Measurements from ENCODE around the gene RHOB.
"Not testable (repeated sequence)": the region's sequence is repeated elsewhere in the genome, so short reads cannot be mapped to it uniquely, and the experiment has no call there.

Gene RHOB

GRCh38 chr2:20422402-20423271, 24.2 kb upstream of the RHOB start:
- no peak for DNase-seq

DNA sequence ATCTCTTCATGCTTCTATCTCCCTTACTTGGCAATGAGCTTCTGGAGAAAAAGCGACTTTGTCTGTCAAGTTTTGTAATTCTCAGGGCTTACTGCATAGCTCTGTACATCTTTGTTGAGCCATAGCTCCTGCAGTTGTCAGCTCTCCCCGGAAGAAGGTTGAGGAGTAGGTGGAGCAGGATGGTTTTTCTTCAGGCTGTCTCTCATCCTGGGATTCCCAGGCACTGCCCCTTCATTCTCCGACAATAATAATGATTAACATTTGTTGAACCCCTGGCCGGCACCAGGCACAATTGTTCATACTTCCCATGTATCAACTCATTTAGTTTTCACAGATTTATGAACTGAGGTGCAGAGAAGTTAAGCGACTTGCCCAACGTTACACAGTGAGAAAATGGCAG, 23.5 kb upstream of the RHOB start:
- no peak for DNase-seq

DNA sequence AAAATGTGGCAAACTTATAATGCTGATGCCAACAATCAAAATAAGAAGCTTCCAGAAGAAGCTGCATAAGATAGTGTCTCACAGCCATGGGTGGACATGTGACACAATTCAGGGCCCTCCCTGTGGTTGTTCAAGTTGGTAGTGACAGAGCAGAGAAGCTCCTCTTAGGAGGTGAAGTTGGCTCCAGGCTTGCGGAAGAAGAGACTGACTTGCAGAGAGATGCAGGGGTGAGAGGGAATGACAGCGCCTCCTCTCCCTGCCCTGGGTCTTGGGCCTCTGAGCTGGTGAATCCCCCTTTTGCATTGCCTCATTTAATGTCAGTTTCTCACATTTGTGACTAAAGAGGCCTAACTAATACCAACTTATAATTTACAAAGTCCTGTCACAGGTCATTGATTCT, 23.0 kb upstream of the RHOB start:
- DNase-seq: no peak

DNA sequence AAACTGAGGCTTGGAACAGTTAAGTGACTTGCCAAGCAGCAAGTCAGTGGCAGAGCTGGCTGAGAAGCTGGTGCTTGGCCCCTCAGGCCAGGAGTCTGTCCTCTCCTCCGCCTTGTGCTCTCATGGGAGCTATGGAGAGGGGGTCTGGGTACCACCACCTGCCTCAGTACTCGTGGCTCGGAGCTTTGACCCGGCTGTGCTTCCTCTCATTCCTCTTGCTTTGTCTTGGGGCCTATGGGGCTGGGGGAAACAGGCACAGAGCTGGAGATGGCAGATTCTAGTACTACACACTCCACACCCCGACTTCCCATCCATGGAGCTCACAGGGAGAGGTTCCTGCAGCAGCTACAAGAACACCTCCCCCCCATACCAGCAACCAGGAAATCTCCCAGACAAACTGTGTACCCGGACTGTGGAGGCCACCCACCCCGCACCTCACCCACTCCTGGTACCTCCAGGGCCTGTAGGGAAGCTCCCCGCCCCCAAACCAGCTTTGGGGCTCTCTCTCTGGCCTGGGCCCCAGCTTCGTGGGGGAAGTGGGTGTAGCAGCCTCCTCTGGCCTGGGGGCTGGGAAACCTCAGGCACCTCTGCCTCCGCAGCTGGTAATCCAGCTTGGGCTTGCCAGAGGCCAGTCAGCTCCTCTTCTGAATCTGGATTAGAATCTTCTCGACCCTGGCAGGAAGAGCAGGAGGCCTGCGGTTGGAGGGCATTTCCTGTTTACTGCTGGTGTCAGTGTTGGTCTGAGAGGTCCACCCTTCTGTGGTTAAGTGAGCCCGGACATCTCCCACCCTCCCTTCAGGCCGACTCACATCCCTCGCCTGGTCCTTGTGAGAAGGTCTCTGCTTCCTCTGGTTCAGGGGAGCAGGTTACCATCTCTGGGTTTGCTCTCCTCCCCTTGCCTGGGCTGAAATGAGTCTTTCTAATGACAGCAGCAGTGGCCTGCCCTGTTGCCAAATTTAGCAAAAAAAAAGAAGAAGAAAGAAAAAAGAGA, 22.3 kb upstream of the RHOB start:
- no peak for DNase-seq

DNA sequence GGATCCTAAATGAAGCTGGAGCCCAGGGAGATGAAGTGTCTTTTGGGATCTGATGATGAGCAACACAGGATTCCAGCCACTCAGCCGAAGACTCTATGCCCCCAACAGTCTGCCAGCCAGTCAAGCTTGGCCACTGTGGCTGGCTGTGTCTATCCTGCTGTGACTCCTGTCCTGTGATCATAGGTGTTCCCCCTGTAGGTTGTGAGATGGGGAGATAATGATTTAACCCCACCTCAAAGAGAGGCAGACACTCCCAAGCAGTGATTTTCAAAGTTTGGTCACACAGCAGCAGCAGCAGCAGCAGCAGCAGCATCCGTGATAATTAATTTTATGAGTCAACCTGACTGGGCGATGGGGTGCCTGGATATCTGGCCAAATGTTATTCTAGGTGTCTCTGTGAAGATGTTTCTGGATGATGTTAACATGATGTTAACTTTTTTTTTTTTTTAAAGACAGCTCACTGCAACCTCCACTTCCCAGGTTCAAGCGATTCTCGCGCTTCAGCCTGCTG, 21.4 kb upstream of the RHOB start:
- DNase-seq: no peak

DNA sequence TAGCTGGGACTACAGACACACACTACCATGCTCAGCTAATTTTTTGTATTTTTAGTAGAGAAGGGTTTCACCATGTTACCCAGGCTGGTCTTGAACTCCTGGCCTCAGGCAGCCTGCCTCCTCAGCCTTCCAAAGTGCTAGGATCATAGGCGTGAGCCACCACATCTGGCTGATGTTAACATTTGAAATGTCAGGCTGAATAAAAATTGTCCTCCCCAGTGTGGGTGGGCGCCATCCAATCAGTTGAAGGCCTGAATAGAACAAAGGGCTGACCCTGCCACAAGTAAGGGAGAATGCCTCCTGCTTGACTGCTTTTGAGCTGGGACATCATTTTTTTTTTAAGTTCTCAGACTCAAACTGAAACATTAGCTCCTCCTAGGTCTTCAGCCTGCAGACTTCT, 21.0 kb upstream of the RHOB start:
- DNase-seq: no peak

- no peak for DNase-seq
Measured at GRCh38 chr2:20427931-20428526, 18.8 kb upstream of the RHOB start.

- DNase-seq: no peak
Measured at GRCh38 chr2:20428717-20429490, 18.0 kb upstream of the RHOB start.

GRCh38 chr2:20429528-20429927, 17.3 kb upstream of the RHOB start:
- no peak for DNase-seq

GRCh38 chr2:20430035-20430434, 16.8 kb upstream of the RHOB start:
- DNase-seq: no peak

GRCh38 chr2:20430461-20431300, 16.2 kb upstream of the RHOB start:
- DNase-seq: no peak

DNA sequence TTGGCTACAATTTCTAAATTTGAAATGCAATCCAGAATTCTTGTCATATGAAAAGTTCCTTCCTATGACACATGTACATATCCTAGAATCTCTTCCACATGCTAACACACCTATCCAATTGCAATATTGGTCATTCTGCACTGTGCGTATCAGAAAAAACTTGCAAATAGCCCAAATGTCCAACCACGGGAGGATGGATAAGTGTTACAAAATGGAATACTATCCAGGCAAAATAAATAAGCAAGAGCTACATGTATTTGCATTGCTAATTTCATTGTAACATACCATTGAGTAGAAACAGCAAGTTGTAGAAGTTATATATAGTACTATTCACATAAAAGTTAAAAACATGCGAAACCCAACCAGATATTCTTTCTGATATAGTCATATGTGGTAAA, 15.6 kb upstream of the RHOB start:
- no peak for DNase-seq

- DNase-seq: no peak
Measured at GRCh38 chr2:20431772-20432171, 15.1 kb upstream of the RHOB start.

DNA sequence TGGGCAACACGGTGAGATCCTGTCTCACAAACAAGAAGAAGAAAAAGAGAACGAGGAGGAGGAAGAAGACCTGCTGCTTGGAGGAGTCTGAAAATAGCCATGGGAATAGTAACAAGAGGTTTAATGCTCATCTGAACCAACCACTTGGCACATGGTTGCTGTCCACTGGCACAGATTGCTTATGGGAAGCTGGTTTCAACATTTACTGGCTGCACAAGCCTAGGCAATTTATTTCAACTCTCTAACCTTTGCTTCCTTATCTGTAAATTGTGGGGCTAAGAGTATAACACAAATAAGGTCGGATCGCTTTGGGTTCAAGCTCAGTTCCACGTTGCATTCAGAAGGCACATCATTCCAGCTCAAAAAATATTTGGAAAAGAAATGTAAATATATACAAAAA, 14.2 kb upstream of the RHOB start:
- DNase-seq: no peak

DNA sequence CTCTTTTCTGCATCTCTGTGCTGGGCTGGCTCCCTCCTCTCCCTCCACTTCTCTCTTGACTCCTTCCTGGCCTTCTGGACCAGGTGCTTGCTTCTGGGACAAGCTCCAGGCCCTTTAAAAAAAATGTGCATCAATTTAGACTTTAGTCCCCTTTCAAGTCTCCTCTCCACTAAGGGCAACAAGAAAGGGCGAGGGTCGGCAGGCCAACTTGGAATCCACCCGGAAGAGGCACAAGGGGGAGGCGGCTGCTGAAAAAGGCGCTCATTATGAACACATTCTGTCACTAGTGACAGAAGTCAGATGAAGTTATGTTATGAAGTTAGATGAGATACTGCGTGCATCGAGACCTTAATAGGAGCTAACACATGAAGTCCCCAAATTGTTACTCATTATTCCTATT, 13.6 kb upstream of the RHOB start:
- DNase-seq: no peak

DNA sequence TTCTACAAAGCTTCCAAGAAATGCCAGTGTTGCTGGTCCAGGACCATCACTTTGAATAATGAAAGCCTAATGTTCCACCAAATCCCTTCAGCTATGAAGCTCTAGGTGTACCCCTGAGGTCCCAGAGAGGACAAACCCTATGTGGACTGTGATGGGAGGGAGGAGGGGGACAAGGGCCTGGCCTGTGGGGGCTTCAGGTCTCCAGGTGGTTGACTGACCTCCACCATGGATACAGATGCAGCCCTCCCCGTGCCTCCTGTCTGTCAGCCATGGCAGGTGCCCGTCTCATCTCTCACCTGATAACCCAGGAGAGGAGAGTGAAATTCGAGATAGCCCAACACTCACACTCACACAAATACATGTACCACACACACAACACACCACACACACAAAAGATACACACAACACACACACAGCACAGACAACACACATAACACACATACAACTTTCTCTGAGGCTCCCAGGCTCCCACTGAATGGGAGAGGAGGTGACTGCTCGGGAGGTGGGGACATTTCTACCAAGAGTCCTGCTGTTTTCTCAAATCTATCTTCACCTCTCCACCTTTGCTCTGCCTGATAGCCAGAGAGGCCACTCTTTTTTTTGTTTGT, 12.8 kb upstream of the RHOB start:
- DNase-seq: no peak

- no peak for DNase-seq
Measured at GRCh38 chr2:20434588-20435294, 12.1 kb upstream of the RHOB start.

GRCh38 chr2:20435456-20435855, 11.4 kb upstream of the RHOB start:
- not testable (repeated sequence) for DNase-seq

DNA sequence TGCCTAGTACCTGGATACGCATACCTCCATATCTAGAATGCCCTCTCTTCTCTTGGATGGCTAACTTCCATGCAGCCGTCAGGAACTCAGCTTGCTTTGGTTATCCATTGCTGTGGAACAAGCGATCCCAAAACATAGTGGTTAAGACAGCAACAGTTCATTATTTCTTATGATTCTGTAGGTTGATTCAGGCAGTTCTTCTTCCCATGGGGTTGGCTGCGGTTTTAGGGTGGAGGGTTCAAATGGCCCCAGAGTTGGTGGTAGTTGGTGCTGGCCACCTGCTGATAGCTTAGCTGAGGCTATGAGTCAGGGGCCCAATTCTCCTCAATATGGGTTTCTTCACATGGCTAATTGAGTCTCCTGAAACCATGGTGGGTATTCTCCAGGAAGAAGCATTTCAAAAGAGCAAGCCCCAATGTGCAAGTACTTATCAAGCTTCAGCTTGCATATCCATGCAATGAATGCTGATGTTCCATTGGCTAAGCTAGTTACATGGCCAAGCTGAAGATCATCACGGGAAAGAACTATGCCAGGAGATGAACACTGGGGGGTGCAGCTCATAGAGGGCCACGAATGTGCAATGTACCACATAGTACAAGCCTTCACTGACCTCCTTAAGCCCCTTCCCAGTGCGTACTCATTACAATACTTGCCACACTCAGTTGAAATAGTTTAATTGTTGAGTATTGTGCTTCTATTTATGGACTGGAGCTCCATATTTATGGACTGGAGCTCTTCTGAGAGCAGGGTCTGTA, 10.0 kb upstream of the RHOB start:
- no peak for DNase-seq

All from NCI-H187 treated with DMSO at 0.1 percent for 48 hours (cell line).